ENCODE measurements around the gene ATP8B3.

- TF ChIP-seq POLR2A (IDR thresholded peaks at IDR 0.05; ENCODE audit: low read depth, low read length) (no peak), TAF1 (IDR thresholded peaks at IDR 0.05; ENCODE audit: low read depth, low read length) (no peak), POLR2AphosphoS5 (IDR thresholded peaks at IDR 0.05; ENCODE audit: low read depth, low read length) (no peak), PAX5 (IDR thresholded peaks at IDR 0.05; ENCODE audit: insufficient read depth, low read length, severe bottlenecking) (no peak), POU2F2 (IDR thresholded peaks at IDR 0.05; ENCODE audit: low read depth, low read length) (no peak), SPI1 (IDR thresholded peaks at IDR 0.05; ENCODE audit: low read depth, low read length) (no peak)
Observed at GRCh38 chr19:1804858-1805257, 7.2 kb downstream of the ATP8B3 start.
